SK-N-MC (cell line): Measurements from ENCODE around the gene L2HGDH.

Experiments
- EZH2 ChIP-seq: fragments of 200-600 bp; sonication (generic); IDR thresholded peaks from one replicate; pipeline ENCODE4 v1.6.1; 2017; ENCODE audit warnings: antibody characterized with exemption
- FOXP2 ChIP-seq: optimal IDR thresholded peaks from 2 replicates; pipeline ENCODE3; 2011; ENCODE audit warnings: mild to moderate bottlenecking, moderate library complexity; ENCODE audit not compliant: insufficient read depth; ENCODE audit errors: extremely low read length, control extremely low read depth
- POLR2AphosphoS5 ChIP-seq: IDR thresholded peaks from 2 replicates; pipeline ENCODE4 v1.6.1; 2012; ENCODE audit warnings: mild to moderate bottlenecking, low read depth, low read length, borderline replicate concordance

GRCh38 chr14:50237427-50237826 is 74.6 kb downstream of the L2HGDH start:
- TF ChIP-seq FOXP2 = no peak
- no peak for TF ChIP-seq POLR2AphosphoS5
- no peak for TF ChIP-seq EZH2
